NCI-H226 (cell line): ENCODE measurements around the gene AREL1.

Experiments
- DNase-seq: peaks from one replicate; pipeline ENCODE4 v3.0.0-alpha.2; 2015

The AREL1 gene

DNA sequence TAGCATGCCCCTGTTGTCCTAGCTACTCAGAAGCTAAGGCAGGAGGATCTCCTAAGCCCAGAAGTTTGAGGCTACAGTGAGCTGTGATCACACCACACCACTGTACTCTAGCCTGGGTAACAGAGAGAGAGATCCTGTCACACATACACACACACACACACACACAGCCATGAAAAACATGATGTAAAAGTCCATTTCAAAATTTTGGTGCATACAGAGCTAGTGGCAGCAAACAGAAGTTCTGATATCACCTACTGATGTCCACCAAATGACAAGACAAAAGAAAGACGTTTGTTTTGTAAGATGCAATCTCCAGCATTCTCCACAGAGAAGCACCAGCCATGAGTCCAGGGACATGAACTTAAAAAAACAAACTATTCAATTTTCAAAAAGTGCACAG lies 15.9 kb downstream of the AREL1 start:
- DNase-seq, result no peak

DNA sequence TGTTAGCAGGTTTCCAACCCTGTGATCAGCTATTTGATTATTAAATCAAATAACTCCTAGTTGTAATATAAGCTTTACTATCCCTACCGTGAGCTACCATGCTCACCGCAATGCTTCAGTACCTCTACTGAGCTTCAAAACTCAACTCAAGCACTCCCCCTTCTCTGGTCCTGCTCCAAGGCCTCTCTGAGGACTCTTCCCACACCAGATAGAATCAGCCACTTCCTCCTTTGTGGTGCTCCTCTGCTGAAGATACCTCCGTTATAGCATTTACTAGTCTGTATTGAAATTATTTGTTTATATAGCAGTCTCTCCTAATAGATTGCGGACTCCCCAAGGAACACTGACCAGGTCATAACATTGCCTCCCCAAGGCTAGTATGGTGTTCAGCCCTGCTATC lies 17.5 kb downstream of the AREL1 start:
- no peak for DNase-seq

DNA sequence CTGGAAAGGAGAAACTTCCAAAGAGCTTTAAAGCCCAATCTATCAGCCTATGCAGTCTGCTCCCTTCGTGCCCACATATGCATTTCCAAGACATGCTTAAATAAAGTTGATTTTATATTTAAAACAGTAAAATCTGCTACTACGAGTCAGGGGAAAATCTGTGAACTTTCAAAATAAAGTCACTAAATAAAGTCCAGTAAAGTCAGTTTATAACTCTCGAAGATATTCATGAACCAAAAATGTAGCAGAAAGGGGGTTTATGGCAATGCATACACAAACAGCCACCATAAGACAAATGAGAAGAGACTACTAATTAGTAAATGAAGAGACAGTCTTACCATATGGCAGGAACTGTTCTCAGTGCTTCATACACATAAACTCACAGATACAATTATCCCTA lies 19.7 kb downstream of the AREL1 start:
- DNase-seq, result no peak

DNA sequence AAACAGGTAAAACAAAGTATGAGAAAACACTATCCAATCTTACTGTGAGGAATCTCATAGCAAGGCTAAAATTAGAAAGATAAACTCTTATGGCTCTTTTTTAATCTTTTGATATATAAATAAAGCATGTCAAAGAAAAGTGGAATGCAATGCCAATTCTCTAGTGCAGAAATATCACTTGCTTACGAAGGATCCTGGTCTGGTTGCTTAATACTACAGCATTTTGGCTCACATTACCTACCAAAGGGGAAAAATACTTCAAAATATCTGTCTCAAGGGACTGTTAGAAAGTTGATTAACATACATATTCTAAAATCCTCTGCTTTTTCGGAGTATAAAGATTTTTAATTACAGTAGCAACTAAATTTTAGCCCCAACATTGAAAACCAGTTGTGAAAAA lies 21.4 kb downstream of the AREL1 start:
- no peak for DNase-seq

DNA sequence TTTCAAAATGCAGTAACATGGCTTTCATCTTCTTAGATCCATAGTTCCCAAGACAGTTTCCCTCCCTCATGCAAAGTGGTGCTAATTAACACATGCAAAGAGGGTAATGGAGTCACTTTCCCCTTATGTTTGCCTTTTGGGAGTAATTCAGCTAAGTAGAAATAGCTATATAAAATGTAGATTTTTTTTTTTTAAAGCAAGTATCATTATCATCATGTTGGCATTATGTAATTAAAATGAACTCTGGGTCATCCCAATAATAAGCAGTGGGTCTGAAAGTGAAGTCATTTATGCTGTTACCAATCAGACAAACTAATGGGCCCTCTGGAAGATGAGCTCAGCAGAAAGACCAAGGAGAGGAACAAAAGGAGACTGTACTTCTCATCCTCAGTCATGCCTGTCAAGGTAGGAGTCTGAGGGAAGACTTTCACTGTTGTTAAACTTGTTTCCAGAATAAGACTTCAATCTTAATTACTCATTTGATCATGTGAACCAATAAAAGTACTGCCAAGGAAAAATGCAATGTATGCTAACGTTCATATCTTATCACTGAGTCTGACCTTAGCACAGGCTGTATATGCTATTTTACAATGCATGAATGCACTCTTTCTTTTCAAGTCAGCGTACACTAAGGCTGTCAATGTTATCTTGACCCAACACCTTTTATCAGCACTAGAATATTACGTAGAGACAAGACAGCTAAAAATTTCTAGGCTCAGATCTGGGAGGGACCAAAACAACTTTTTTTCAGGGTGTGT lies 26.8 kb downstream of the AREL1 start:
- peak; percentile 36 for DNase-seq

DNA sequence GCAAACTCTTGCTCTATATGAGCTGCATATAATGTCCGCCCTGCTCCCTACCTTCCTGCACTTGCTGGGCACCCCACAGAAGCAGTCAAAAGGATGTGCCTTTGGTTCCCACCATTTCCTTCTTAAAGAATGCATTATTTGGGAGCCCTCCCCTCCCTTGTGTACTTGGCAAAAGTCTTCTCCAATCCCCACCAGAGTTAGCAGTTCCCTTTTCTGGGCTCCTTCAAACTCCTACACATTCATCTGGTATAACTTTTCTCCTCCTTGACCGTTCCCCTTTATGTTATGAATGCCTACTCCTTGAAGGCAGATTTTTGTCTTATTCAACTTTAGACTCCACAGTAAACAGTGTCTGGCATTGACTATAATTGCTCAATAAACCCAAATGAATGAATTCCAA lies 27.8 kb downstream of the AREL1 start:
- DNase-seq, result no peak

DNA sequence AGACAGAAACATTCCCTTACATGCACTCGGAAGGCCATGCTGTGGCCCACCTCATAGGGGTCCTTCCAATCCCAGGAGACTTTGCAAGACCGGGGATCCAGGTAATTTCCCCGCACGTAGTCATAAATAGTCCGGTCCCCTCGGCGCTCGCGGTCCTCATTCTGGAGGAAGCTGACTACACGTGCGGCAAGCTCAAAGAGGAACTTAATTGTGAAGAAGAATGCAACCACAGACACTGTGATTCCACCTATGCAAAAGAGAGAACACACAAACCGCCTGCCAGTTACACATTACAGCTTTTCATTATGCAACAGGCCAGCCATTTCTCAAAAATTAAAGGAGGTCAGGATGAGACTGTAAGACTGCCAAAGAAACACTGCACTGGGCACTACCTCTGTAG lies 28.4 kb downstream of the AREL1 start:
- DNase-seq, result no peak

DNA sequence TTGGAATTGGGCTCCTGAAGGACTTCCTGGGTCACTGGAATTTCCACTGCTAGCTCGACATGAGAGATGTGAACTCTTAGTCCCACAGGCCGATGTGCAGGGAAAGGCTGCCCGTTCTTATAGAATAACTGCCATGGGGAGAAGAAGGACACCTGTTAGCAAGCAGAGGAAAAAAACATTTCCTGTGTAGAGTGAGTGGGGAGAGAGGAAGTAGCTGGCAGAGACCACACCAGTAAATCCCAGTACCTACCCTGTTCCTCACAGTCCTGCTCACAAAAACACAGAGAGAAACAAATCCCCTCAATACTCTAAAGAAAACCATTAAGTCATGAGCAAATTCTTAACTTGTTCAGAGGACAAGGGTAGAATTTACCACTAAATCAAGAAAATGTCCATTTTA lies 29.5 kb downstream of the AREL1 start:
- no peak for DNase-seq

DNA sequence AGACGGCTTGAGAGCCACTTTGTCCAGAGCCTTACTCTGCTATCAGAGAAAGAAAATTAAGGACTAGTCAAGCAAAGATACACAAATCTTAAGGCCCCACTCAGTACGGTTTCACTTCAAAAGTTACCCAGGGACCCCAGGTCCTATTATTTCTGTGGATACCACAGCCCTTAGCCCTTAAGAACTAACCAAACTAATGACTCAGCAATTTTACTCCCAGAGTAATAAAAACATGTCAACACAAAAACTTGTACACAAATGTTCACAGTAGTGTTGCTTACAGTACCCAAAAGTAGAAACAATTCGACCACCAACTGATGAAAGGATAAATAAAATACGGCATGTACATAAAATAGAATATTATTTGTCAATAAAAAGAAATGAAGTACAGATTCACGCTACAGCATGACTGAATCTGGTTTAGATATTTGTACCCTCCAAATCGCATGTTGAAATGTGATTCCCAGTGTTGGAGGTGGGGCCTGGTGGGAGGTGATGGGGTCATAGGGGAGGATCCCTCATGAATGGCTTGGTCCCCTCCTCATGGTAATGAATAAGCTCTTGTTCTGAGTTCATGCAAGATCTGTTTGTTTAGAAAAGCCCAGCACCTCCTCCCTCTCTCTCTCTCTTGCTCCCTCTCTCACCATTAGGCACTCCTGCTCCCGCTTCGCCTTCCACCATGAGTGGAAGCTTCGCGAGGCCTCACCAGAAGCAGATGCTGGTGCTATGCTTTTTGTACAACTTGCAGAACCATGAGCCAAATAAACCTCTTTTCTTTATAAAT lies 30.5 kb downstream of the AREL1 start:
- DNase-seq, result no peak

DNA sequence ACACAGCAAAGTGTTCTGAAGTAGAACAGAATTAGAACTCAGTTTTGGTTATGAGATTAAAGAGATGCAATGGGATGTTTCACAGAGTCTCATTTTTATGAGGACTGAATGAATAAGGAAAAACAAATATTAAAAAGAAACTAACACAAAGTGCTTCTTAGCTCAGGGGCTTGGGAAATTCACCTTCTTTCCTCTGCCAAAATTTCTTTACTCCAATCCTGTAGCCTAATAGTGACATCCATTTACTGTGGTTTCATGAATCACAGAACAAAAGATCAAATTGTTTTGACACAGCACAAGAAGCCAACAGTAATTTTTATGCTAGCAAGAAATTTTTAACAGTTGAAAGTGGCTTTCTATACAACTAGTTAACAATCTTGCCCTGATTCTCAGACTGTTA lies 37.7 kb downstream of the AREL1 start:
- DNase-seq, result no peak

DNA sequence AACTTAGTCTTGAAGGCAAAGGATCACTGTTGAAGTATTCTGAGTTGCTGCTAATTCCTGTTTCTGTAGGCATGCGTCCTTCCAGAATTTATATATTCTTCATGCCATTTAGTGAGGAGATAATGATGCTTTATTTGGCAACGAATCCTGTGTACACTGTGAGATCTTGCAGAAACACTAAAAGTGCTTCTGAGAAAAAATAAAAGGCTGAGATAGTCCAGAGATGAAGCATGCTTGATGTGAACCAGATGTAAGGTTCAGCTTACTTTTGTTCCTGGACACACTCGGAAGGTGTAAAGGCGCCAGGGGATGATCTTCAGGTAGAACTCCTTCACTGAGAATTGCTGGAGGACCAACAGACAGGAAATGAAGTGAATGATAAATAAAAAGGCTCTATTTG lies 39.1 kb downstream of the AREL1 start:
- DNase-seq, result no peak

DNA sequence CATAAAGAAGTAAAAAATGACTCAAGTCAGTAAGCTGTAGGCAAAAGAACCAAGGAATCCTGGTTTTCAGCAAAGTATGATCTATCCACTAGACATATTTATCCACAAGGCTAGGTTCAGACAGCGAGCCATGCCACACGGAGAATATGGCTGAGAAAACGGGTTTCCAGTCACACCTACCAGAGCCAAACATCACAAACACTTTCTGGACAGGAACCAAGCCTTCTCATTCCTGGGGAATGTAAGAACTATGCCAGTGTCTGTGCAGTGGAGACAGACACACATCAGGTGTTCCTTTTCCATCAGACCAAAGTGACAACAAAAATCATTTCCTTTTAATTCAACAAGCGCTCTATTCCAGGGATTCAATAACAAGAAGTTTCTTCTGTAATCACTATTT lies 41.1 kb downstream of the AREL1 start:
- DNase-seq, result peak; percentile 76

DNA sequence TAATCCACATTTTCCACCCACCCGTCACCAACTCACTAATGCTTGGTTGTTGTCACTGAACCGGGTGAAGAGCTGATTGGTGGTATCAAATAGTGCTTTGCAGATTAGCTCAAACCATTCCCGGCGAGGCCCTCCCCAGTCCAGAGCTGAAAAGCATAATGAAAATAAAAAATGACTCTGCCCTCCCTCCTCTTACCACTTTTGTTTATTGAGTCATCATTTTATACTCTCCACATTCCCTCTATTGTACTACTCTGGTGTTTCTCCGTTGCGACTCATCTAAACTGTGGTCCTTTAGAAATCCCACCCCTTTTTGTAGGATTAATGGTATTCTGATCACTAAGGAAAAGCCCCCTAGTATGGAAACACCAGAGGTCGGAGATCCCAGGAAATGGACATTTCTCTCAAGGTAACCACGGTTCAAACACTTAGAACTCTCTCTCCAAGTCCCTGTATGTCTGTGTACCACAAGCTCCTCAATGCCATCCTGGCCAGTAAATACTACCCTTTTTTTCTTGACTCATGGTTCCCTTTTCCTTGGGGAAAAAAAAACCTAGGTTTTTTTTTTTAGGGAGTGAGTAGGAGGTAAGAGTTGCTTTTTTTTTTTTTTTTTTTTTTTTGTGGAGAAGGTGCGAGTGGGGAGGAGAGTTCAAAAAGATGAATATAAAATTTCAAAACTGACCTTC lies 42.0 kb downstream of the AREL1 start:
- peak; percentile 45 for DNase-seq

DNA sequence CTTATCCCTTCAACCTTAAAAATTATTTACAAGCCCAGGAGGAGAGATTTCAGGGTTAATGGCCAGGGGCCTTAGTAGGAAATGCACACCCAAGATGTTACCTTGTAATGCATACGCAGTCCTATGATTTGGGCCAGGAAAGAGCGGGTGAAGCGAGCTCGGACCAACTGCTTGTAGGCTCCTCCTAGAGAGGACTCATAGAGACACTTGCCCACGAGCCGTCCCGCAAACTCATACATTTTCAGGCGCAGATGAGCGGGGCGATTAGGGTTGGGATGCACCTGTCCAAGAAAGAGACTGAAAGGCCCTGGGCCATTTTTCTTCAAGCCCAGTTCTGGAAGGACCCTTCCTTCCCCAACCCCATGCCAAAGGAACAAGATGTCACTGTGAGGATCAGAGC lies 43.0 kb downstream of the AREL1 start:
- DNase-seq, result no peak

DNA sequence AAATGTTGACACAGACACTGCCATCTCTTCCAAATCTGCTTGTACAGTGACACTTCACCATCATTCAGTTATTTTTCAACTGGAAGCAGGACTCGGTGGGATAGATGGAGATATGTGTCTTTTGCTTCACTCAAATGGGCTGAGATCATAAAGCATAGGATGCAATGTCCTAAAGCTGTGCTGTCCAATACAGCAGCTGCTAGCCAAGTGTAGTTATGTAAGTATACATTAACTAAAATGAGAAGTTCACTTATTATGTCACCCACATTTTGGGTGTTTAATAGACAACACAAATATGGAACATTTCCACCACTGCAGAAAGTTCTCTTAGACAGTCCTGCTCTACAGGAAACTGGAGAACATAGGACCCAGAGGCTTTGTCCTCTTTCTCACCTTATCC lies 43.6 kb downstream of the AREL1 start:
- no peak for DNase-seq

DNA sequence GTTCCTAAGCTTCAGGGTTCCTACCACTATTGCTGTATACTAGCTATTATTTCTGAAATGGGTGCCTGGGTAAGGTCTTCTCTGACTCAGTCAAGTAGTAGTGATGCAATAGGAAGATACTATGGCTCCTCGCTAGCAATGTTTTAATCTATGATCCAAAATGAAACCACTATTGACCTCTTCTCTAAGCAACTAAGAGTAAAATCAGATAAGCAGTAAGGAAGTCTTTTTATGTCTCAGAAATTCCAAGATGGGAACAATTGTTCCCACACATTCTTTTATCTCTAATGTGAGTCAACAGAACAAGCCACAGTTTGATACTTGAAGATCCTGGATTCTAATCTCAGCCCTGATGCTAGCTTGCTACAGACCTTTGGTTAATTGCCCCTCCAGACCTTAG lies 45.1 kb downstream of the AREL1 start:
- DNase-seq, result peak; percentile 34

DNA sequence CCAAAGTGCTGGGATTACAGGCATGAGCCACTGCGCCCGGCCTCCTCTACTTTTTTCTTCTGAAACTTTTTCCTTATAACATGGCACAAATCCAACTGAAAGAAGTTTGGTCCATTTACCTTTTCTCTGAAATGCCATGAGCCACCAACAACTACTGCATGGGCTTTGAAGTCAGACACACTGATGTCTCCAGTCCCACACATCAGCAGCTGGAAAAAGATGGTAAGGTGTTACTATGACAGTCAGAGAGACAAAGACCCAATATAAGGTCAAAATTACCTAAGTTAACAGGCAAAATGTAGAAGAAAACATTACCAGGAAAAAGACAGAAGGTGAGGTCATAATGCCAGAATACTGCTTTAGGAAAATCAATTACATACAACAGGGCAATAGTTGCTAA lies 48.2 kb downstream of the AREL1 start:
- no peak for DNase-seq

DNA sequence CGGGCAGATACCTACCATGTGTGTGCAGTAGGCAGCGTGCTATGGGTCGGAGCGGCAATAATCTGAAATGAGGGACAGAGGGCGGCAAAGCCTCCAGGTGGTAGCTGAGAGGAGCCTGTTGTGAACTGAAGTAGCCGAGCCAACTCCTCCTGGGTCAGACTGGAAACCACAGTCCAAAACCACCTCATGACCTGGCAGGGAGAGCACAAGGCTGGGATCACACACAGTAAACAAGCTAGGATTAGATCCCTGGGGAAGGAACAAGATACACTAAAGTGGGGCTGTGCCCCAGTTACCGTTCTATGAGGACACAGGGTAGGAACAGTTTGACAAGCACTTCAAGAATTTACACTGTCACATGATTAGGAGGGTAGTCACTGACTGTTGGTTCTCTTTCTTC lies 49.0 kb downstream of the AREL1 start:
- DNase-seq, result no peak

DNA sequence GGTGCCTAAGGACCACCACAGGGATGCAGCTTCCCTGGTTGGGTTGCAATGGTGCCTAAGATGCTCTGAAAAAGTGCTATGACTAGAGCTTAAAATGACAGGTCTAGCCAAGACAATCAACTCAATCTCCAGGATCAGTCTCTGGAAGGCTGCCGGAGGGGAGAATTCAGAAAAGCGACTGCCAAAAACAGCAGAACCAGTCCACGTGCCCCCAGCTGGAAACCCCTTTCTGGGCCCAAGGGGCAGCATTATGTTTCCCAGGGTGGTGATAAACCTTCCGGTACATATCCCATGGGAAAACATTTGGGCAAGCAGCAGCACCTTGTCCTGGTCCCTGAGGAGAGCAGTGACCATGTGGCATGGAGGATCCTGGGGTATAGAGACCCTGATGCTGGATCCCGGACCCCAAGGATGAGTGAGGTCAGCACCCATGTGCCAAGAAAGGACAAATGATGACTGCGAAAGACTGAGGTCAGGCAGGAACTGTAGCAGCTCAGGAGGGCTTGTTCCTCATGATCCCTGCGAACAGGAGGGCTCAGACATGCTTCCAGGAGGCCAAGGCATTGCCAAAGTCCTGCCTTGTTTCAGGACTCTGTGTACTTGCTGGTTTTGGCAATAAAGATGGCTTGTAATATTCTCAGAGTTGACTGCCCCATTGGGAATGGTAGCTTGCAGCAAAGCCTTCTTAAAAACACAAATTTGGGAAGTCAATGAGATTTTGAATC lies 51.0 kb downstream of the AREL1 start:
- no peak for DNase-seq

DNA sequence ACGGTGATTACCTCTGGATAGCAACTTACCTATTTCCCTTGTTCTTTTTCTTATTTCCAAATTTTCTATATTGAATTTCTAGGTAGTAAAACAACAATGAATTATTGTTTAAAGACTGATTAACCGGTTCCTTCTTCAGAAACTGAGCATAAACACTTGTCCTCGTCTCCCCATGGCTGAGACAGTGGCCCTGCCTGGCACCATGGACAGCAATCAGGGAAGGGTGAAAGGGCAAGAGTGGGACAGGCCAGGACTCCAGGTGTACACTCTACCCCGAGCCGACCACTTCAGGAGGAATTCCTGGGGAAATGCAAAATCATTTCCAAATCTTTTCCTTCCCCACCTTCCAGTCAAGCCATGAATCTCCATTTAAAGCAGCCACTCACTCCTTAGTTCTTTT lies 52.0 kb downstream of the AREL1 start:
- DNase-seq, result no peak

DNA sequence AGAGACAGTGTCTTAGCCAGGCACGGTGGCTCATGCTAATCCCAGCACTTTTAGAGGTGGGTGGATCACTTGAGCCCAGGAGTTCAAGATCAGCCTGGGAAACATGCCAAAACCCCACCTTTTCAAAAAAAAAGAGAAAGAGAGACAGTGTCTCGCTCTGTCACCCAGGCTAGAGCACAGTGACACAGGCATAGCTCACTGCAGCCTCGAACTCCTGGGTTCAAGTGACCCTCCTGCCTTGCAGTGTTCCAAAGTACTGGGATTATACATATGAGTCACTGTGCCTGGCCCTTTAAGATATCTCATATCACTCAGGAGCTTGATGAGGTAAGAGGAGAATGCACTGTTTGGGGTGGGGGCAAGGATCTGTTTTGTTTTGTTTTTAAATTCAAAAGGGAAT lies 52.7 kb downstream of the AREL1 start:
- DNase-seq, result peak; percentile 23

DNA sequence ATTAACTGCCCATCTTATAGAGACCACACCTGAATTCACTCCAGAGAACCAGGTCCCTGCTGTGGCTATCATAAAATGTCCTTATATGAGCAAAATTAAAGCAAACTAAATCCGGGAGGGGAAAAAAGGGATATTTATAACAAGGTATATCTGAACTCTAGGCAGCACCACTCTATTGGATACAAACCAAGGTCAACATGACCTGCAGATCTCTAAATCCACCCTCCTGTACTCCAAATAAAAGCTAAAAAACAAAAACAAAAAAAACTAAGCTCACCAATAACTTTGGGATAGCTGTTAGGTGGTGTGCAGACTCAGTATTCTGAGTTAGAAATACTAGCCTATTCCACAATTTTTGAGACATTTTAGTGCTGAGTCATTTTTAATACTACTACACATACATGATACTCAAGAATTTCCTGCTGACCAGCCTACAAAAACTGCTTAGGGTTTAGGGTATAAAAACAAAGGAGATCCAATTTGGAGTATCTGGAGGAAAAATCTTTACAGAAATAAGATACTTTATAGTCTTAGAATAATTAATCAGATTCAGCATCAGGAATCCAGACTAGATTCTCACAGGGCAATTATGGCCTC lies 54.2 kb downstream of the AREL1 start:
- peak; percentile 51 for DNase-seq

DNA sequence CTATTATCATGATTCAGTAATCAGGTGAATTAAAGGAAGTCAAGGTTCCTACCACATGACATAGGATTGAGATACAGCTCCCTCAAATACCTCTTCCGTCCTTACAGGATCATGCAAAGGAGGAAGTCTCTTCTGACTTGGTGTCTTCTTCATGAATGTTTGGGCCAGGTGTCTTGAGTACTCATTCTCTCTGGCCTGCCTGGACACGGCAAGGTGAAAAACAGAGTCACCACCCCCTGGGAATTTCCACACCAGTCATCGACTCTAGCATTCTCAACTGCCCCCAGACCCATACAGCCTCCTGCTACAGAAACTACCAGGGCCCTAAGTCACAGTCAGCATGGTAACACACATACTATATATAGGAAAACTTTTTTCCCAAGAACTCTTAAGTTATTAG lies 55.9 kb downstream of the AREL1 start:
- no peak for DNase-seq
